HPDE6-E6E7 (cell line): ENCODE results near the gene LGALS9C.
"Not testable (repeated sequence)": the region's sequence is repeated elsewhere in the genome, so short reads cannot be mapped to it uniquely, and the experiment has no call there.

Experiments used
- DNase-seq: peaks from one replicate; pipeline ENCODE4 v3.0.0; 2011; ENCODE audit warnings: missing footprints; ENCODE audit errors: extremely low spot score

Gene LGALS9C

DNA sequence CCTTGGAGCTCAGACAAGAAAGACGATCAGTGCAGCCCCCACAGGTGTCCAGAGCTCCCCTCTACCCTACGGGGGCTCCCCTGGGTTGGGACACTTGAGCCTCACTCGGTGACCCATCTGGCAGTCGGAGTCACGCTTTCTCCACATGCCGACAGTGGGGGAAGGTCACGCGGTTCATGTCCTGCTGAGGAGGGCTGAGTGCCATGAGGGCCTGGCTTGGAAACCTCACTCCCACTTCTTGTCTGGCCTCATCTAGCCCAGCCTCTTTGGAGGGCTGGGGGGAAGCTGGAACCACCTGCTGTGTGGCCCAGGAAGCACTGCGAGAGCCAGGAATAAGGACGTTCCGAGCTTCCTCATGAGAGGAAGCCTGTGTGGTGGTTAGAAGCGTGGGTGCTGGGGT lies 1.8 kb downstream of the LGALS9C start:
- DNase-seq = not testable (repeated sequence)

DNA sequence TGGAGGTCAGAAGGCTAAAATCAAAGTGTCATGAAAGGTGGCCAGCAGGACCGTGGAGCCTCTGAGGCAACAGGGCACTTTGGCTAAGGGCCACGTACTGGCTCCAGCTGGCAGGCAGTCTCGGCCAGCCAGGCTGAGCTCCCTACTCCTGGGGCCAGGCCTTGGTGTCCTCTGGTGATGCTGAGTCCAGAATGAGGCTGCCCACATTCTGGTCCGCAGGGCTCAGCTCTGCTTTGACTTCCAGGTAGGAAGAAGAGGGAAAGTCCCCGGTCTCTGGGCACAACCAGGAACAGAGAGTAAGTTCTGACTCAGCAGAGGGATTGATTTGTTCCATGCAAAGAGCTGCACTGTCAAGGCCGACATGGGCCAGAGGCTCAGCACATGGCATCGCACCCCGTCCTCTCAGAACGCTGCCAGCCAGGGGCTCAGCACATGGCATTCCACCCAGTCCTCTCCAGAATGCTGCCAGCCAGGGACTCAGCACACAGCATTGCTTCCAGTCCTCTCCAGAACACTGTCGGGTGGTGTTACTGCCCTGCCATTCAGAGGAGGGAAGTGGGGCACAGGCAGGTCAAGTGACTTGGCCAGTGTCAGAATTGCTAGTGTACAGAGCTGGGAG lies 2.5 kb downstream of the LGALS9C start:
- not testable (repeated sequence) for DNase-seq

DNA sequence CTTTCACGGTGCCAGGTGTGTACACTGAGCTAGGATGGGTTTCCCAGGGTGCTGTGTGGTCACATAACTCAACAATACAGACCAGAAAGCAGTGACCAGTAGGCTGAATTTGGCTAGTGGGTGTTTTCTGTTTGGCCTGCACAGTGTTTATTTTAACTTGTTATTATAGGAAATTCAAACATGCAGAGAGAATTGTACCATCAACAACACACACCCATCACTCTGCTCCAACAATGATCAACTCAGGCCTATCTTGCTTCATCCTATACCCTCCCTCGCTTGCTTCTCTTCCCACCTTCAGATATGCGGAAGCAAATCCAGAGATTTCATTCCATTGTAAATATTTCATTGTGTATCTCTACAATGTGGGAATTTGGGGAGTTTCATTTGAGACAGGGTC lies 5.2 kb downstream of the LGALS9C start:
- not testable (repeated sequence) for DNase-seq

DNA sequence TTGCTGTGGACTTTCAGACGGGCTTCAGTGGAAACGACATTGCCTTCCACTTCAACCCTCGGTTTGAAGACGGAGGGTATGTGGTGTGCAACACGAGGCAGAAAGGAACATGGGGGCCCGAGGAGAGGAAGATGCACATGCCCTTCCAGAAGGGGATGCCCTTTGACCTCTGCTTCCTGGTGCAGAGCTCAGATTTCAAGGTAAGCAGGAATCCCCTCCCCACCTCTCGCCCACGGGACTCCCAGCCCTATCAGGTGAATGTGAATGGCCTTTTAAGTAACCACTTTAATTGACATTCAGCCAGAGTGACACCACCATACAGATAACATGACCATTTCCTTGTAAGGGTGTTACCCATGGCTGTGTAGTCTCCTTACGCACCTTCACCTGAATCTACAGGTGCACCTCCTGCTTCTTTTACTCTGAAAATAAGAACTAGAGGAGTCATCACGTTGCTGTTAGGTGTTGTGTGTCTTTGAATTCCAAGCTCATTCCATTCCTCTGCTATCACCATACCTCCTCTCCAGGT lies 9.4 kb downstream of the LGALS9C start:
- not testable (repeated sequence) for DNase-seq

DNA sequence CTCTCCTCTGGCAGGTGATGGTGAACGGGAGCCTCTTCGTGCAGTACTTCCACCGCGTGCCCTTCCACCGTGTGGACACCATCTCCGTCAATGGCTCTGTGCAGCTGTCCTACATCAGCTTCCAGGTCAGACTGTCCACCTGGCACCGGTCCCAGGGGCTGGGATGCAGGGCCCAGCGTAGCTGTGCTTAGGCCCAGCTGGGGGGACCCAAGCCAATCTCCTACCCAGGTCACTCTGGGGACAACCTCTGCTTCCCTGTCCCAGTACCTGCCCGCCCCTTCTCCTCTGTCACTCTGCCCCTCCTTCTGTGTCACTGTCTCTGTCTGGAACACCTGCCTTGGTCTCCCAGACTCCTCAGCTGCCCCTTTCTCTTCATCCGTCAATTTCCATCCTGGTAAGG lies 11.0 kb downstream of the LGALS9C start:
- DNase-seq = not testable (repeated sequence)

DNA sequence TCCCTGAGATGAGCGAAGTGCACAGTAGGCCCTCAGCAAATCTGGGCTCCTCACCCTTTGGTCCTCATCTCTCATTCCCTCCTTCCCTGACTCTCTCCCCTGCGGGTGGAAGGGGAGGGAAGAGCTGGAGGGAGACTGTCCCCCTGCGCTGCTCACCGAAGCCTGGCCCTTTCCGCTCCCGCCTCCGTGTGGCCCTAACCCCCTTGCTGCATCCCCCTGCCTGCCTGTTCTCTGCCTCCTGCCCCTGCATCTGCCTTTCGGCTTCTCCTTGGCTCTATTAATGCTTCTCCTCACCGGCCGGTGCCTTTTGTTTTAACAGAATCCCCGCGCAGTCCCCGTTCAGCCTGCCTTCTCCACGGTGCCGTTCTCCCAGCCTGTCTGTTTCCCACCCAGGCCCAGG lies 12.0 kb downstream of the LGALS9C start:
- not testable (repeated sequence) for DNase-seq

DNA sequence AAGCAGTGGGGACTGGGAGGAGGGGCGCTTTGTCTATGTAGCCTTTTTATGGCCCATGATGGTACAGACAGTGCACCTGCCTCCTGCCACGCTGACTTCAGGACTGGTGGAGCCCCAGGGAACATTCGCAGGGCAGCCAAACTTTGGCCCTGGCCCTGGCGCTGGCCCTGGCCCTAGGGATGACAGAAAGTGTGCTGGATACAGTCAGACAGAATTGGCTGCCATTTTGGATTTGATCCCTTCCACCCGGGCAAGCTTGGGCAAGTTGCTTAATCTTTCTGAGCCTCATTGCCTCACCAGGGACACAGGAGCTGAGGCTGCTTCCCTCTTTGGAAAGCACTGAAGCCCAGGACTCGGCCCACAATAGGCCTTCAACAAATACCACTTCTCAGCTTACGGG lies 13.4 kb downstream of the LGALS9C start:
- DNase-seq = not testable (repeated sequence)

DNA sequence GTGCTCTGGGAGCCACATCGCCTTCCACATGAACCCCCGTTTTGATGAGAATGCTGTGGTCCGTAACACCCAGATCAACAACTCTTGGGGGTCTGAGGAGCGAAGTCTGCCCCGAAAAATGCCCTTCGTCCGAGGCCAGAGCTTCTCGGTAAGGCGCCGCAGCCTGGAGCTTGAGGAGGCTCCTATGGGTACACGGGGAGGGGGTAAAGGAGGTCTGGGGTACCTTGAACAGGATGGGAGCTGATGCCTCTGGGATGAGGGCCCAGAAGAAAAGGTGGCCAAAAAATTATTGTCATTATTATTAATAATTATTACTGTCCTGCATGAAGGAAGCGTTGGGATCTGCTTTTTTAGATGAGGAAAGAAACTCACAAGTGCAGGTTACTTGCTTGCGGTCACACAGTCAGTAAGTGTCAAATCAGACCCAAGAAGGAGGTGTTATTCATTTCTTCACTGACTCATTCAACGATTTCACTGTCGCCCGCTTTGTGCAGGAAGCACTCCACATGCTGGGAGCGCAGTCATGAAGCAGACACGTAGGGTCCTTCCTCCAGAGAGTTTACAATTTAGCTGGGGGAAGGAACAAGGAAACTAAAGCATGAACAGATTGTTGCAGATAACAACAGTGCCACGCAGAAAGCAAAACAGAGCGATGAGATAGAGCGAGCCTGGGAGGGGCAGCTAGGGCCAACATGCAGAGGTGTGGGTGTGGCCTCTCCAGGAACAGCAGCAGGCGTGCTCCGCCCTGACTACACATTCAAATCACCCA lies 16.3 kb downstream of the LGALS9C start:
- not testable (repeated sequence) for DNase-seq

DNA sequence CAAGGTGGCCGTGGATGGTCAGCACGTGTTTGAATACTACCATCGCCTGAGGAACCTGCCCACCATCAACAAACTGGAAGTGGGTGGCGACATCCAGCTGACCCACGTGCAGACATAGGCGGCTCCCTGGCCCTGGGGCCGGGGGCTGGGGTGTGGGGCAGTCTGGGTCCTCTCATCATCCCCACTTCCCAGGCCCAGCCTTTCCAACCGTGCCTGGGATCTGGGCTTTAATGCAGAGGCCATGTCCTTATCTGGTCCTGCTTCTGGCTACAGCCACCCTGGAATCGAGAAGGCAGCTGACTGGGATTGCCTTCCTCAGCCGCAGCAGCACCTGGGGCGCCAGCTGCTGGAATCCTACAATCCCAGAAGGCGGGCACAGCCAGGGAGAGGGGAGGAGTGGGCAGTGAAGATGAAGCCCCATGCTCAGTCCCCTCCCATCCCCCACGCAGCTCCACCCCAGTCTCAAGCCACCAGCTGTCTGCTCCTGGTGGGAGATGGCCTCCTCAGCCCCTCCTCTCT lies 17.7 kb downstream of the LGALS9C start:
- DNase-seq = not testable (repeated sequence)

DNA sequence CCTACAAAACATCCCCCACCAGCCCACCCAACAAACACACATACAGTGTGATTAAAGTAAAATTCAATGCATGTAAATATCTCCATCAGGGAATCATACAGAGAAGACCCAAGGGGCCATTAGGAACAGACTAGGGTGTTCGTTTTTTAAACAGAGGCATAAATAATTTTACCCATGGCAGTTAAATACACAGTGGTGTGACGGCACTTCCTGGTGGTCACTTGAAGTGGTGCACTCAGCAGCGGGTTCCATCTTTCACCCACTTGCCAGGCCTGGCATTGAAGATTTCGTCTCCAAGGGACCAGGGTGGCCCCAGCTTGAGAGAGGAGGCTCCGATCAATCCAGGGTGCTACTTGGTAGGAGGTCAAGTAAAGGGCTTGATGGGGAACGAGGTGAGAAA lies 20.5 kb downstream of the LGALS9C start:
- not testable (repeated sequence) for DNase-seq

DNA sequence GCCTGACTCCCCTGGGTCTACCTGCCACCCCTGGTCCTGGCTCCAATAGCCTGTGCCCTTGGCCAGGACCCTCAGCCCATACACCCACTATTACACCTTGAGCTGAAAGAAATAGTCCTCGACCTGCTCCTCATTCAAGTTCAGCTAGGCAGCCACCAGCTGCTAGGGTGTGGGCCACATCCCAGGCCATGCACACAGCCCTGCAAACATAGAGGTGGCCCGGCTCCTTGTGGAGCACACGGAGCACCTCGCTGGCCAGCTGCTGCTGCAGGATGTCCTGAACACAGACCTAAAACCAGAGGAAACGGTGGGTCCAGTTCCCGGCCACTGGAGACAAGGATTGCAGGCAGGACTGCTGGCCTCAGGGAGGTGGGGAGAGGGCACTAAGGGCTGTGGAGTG lies 22.5 kb downstream of the LGALS9C start:
- not testable (repeated sequence) for DNase-seq

DNA sequence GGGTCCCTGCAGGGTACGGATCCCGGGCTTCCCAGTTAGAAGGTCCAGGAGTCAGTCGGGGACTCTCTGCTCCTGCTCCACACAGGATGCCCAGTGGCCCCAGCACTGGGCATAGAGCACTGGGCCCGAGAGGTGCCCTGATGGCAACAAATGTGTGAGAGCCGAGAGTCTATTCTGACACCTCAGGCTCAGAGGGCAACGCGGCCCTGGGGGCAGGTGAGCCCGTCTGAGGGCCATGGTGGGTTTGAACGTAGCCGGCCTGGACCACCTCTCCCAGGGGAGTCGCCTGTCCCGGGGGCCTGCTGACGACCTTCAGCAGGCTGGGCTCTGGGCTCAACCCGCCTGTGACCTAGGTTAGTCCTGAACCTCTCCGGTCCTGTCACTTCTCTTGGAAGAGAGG lies 23.2 kb downstream of the LGALS9C start:
- not testable (repeated sequence) for DNase-seq

DNA sequence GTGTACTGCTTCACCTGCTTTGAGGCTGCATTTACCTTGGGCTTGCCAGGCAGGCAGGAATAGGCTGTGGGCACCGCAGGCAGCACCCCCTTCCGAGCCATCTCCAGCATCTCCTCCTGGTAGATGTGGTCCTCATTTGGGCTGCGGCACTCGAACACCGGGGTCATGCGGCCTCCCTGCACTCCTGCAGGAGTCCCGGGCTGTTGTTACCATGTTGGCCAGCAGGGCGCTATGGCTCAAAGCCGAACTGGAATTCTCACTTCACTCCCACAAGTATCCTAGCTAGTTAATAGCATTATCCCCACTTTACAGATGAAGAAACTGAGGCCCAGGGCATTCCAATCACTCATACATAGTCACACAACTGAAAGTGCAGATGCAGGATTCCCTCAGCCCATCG lies 23.7 kb downstream of the LGALS9C start:
- DNase-seq = not testable (repeated sequence)

DNA sequence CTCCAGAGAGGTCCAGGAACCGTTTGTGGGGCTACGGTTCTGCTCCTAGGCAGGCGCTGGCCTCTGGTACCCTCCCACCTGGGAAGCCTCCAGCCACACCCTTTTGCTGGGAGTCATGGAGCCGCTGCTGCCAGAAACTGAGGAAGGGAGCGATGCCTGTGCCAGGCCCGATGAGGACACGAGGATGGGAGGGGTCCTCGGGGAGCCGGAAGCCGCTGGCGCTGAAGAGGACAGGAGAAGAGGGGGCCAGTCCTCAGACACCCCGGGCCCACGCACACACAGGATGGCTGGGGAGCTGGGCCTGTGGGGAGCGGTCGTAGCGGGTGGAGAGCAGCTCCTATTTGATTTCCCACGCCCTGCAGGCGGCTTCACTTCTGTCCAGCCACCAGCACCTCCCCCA lies 24.2 kb downstream of the LGALS9C start:
- DNase-seq = not testable (repeated sequence)

DNA sequence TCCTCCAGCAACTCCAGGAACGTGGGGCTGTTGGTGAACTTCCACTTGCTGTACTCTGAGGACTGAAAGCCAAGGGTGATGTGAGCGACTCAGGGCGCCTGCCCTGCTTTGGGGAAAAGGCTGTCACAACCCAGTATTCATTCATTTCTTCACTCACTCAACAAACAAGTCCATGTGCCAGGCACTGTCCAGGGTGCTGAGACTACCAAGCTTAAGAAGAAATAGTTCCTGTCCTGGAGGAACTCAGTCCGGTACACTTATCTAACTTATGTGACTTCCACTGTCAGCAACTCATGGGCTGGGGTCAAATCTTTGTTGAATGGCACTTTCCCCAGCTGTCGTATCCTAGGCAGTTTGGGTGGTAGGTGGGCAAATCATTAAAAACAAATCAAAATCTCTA lies 26.6 kb downstream of the LGALS9C start:
- DNase-seq = not testable (repeated sequence)

DNA sequence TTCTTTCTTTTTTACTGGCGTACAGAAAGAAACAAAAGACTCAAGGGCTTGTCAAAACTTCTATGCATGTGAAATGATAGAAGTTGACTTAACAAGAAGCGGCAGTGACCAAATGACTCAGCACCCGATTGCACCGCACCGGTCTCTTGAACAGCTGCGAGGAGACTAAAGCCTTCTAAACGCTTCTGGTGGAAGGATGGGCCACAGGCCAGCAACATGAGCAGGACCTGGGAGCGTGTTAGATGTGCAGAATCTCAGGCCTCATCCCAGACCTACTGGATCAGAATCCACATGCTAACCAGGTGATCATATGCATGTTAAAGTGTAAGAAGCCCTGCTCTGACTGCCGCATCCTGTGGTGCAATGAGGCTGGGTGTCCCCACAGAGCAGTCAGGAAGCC lies 31.1 kb downstream of the LGALS9C start:
- DNase-seq = not testable (repeated sequence)

DNA sequence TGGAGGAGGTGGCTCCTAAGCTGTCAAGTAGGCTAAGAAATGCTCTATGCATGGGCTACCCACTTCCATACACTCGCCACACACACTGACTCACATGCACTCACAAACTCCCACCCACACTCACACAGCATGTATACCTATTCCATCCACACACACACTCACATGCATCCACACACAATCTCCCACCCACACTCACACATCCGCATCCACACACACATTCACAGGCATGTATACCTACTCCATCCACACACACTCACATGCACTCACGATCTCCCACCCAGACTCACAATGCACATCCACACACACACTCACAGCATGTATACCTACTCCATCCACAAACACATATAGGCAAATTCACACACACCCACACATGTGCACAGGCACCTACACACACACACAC lies 32.1 kb downstream of the LGALS9C start:
- not testable (repeated sequence) for DNase-seq

DNA sequence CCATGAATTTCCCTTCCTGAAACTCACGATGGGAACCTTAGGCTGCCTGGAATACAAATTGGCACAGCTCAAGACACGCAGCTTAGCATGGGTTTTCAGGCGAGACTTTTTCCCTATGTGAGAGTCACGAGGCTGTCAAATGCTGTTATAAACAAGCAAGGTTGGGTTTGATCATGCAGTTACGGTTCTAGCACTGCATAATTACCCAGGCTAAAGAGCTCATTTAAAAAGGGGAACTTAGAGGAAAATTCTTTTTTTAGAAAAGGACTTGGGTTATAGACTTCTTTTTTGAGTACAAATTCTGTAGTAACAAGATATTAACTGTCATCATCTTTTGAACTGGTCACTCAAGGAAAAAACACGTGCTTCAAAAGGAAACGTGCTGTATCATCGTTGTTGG lies 44.5 kb downstream of the LGALS9C start:
- DNase-seq = not testable (repeated sequence)

DNA sequence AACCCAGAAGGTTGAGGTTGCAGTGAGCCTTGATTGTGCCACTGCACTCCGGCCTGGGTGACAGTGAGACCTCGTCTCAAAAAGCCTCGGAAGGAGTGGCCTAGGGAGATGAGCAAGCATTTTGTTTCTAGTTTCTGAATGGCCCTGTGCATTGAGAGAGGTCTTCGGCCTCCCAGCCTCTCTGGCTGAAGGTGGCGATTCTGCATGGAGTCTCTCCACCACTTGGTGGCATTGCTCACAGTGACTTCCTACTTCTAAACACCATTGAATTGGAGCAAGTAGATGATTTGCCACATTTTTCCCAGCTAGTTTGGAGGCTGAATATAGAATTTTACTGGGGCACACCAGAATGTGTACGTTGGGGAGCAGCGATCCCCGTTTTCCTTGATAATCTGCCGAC lies 48.4 kb downstream of the LGALS9C start:
- not testable (repeated sequence) for DNase-seq

DNA sequence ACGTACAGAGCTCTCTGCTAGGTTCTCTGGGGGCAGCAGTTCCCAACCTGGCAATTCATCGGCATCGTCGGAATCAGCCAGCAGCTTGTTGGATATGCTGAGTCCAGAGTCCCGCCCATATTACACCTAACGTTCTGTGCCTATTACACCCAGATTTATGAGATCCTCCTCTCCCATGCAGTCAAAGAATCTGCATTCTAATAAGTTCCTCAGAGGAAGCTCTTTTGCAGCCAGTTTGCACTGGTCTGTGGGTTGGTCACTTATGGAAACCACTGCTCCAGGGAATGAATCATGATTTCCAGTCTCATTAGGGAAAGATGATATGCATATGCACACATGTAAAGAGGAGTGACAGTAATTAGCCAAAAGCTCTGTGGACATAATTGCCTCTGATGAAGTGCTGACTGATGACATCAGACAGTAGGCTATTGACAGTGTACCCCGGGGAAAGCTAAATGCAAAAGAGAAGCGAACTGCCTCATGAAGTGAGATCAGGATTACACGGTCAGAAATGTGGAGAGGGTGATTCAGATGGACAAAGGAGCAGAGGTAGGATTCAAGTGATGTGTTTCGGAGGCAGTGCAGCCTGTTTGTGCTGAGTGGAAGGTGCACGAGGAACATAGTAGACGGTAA lies 49.7 kb downstream of the LGALS9C start:
- DNase-seq = not testable (repeated sequence)

DNA sequence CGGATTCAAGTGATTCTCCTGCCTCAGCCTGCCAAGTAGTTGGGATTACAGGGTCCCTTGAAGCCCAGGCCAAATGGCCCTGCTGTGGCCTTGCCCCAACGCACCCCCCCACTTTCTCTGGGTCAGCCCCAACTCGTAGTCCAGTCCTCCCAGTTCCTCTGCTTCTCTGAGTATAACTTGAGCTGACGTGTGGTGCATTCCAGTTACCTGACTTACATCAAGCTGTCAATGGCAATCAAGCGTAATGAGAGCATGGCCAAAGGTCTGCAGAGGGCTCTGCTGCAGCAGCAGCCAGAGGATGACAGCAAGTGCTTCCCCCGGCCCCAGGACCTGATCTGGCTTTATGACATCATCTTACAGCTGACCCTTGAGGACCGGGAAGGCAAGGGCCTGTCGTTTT lies 50.8 kb downstream of the LGALS9C start:
- not testable (repeated sequence) for DNase-seq

DNA sequence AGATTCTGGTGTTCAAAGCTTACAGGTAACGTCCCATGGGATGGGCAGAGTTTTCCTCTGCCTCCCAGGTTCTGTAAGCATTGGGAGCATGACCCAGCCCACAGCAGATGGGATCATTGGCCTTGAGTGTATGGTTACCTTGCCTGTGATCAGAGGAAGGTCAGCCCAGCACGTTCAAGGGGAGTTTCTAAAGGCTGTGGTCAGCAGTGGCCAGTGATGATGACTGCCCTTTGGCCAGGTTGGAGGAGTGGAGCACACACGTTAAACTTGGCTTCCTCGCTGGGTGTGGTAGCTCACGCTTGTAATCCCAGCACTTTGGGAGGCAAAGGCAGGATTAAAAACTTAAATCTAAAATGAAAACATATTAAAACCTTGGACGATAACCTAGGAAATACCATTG lies 51.8 kb downstream of the LGALS9C start:
- DNase-seq = not testable (repeated sequence)
